SK-N-SH treated with all-trans-retinoic acid at 6 μM for 48 hours (cell line): ENCODE data around the gene CACNA1I.

Source experiments
- ATAC-seq: fragments of 200-7000 bp; cut with Tn5 transposase; 3 replicates; pipeline ENCODE4 v1.9.1; 2020; ENCODE audit warnings: mild to moderate bottlenecking, moderate library complexity
- CREB5 ChIP-seq: fragments of 250-450 bp; sonication (Bioruptor Pico); IDR thresholded peaks from 2 replicates; pipeline ENCODE4 v1.5.1; 2020; ENCODE audit warnings: low read depth, mild to moderate bottlenecking, moderate library complexity
- CSDC2 ChIP-seq: fragments of 250-450 bp; sonication (Bioruptor Pico); IDR thresholded peaks from 2 replicates; pipeline ENCODE4 v1.5.0; 2020; ENCODE audit warnings: mild to moderate bottlenecking, moderate library complexity
- CSRNP3 ChIP-seq: fragments of 250-450 bp; sonication (Bioruptor Pico); IDR thresholded peaks from 2 replicates; pipeline ENCODE4 v1.5.1; 2021; ENCODE audit warnings: mild to moderate bottlenecking, moderate library complexity
- ESRRG ChIP-seq: fragments of 250-450 bp; sonication (Bioruptor Pico); IDR thresholded peaks from 2 replicates; pipeline ENCODE4 v1.6.1; 2021; ENCODE audit warnings: mild to moderate bottlenecking
- GLIS3 ChIP-seq: fragments of 250-450 bp; sonication (Bioruptor Pico); IDR thresholded peaks from 2 replicates; pipeline ENCODE4 v1.5.0; 2020; ENCODE audit warnings: mild to moderate bottlenecking, moderate library complexity
- ISL1 ChIP-seq: fragments of 250-450 bp; sonication (Bioruptor Pico); IDR thresholded peaks from 2 replicates; pipeline ENCODE4 v2.1.2; 2022; ENCODE audit warnings: mild to moderate bottlenecking, moderate library complexity
- OSR1 ChIP-seq: fragments of 250-450 bp; sonication (Bioruptor Pico); IDR thresholded peaks from 2 replicates; pipeline ENCODE4 v1.8.0; 2022; ENCODE audit warnings: moderate library complexity, mild to moderate bottlenecking, inconsistent platforms
- PATZ1 ChIP-seq: fragments of 250-450 bp; sonication (Bioruptor Pico); IDR thresholded peaks from 2 replicates; pipeline ENCODE4 v1.8.0; 2020; ENCODE audit warnings: mild to moderate bottlenecking, moderate library complexity, borderline replicate concordance
- POU6F1 ChIP-seq: fragments of 250-450 bp; sonication (Bioruptor Pico); IDR thresholded peaks from 2 replicates; pipeline ENCODE4 v1.8.0; 2021; ENCODE audit warnings: low read depth, mild to moderate bottlenecking, moderate library complexity, borderline replicate concordance
- RARB ChIP-seq: fragments of 250-450 bp; sonication (Bioruptor Pico); IDR thresholded peaks from 2 replicates; pipeline ENCODE4 v1.8.0; 2021; ENCODE audit warnings: mild to moderate bottlenecking, moderate library complexity
- SNAI2 ChIP-seq: fragments of 250-450 bp; sonication (Bioruptor Pico); IDR thresholded peaks from 2 replicates; pipeline ENCODE4 v1.5.0; 2020; ENCODE audit warnings: mild to moderate bottlenecking, moderate library complexity
- TCF4 ChIP-seq: fragments of 250-450 bp; sonication (Bioruptor Pico); IDR thresholded peaks from 2 replicates; pipeline ENCODE4 v1.8.0; 2021; ENCODE audit warnings: mild to moderate bottlenecking, moderate library complexity, borderline replicate concordance
- TOX ChIP-seq: fragments of 250-450 bp; sonication (Bioruptor Pico); IDR thresholded peaks from 2 replicates; pipeline ENCODE4 v1.8.0; 2021; ENCODE audit warnings: mild to moderate bottlenecking, moderate library complexity, borderline replicate concordance
- TSHZ2 ChIP-seq: fragments of 250-450 bp; sonication (Bioruptor Pico); IDR thresholded peaks from 2 replicates; pipeline ENCODE4 v1.5.0; 2020; ENCODE audit warnings: mild to moderate bottlenecking, moderate library complexity
- ZC3H10 ChIP-seq: fragments of 250-450 bp; sonication (Bioruptor Pico); IDR thresholded peaks from 2 replicates; pipeline ENCODE4 v1.5.1; 2021; ENCODE audit warnings: mild to moderate bottlenecking, moderate library complexity
- ZFP3 ChIP-seq: fragments of 250-450 bp; sonication (Bioruptor Pico); IDR thresholded peaks from 2 replicates; pipeline ENCODE4 v1.5.0; 2020; ENCODE audit warnings: mild to moderate bottlenecking, moderate library complexity
- ZFP30 ChIP-seq: fragments of 450-650 bp; formaldehyde crosslinking; IDR thresholded peaks from 2 replicates; pipeline ENCODE4 v1.5.0; 2022; ENCODE audit warnings: mild to moderate bottlenecking, moderate library complexity
- ZNF70 ChIP-seq: fragments of 450-650 bp; formaldehyde crosslinking; IDR thresholded peaks from 2 replicates; pipeline ENCODE4 v1.5.0; 2020; ENCODE audit warnings: mild to moderate bottlenecking, moderate library complexity
- ZNF8 ChIP-seq: fragments of 450-650 bp; formaldehyde crosslinking; IDR thresholded peaks from 2 replicates; pipeline ENCODE4 v1.5.0; 2020; ENCODE audit warnings: mild to moderate bottlenecking, moderate library complexity

Gene CACNA1I

GRCh38 chr22:39729141-39729934, 158.8 kb downstream of the CACNA1I start:
- TF ChIP-seq CSRNP3 (CRISPR knock-in tag) (no peak), TOX (CRISPR knock-in tag) (no peak), ZFP30 (CRISPR knock-in tag) (no peak), POU6F1 (CRISPR knock-in tag) (no peak), CSDC2 (CRISPR knock-in tag) (no peak), SNAI2 (CRISPR knock-in tag) (no peak), TCF4 (CRISPR knock-in tag) (no peak), ISL1 (no peak), RARB (CRISPR knock-in tag) (no peak), ZFP3 (no peak), ZNF8 (CRISPR knock-in tag) (no peak), CREB5 (CRISPR knock-in tag) (no peak), OSR1 (no peak), ZC3H10 (CRISPR knock-in tag) (no peak)
- ATAC-seq: no peak

- no peak for TF ChIP-seq GLIS3
- no peak for TF ChIP-seq SNAI2 (CRISPR knock-in tag)
- TF ChIP-seq ISL1: no peak
- TF ChIP-seq, all 23 proteins: peak for 0
These were observed 160.9 kb downstream of the CACNA1I start for GRCh38 chr22:39731481-39731880.

GRCh38 chr22:39731881-39732555, 161.5 kb downstream of the CACNA1I start:
- ATAC-seq: no peak
- no peak for TF ChIP-seq ISL1
- no peak for TF ChIP-seq ESRRG (CRISPR knock-in tag)
- no peak for TF ChIP-seq TSHZ2 (CRISPR knock-in tag)
- TF ChIP-seq ZNF70 (CRISPR knock-in tag): no peak

More at GRCh38 chr22:39731481-39731880, 160.9 kb downstream of the CACNA1I start:
- ATAC-seq: no peak

- no peak for ATAC-seq
- TF ChIP-seq ZNF70 (CRISPR knock-in tag): no peak
- no peak for TF ChIP-seq ZC3H10 (CRISPR knock-in tag)
- TF ChIP-seq TSHZ2 (CRISPR knock-in tag): no peak
- no peak for TF ChIP-seq CREB5 (CRISPR knock-in tag)
- no peak for TF ChIP-seq SNAI2 (CRISPR knock-in tag)
- TF ChIP-seq ZFP3: no peak
- TF ChIP-seq ESRRG (CRISPR knock-in tag): no peak
- TF ChIP-seq TOX (CRISPR knock-in tag): no peak
- TF ChIP-seq PATZ1 (CRISPR knock-in tag): no peak
- no peak for TF ChIP-seq CSDC2 (CRISPR knock-in tag)
- no peak for TF ChIP-seq RARB (CRISPR knock-in tag)
- TF ChIP-seq TCF4 (CRISPR knock-in tag): no peak
- TF ChIP-seq OSR1: no peak
These were observed 162.1 kb downstream of the CACNA1I start for GRCh38 chr22:39732625-39733024.
